Measurements from ENCODE around the gene FEV. TPM values are rescaled to one million over a fixed set of nuclear protein-coding genes. Genes with fewer than 3 reads are reported as not detected.

Gene FEV
- total and polyA plus RNA-seq, 10 donors: not detected

GRCh38 chr2:218992703-218993344 is 7.8 kb upstream of the FEV start:
- Histone ChIP-seq H3K9me3 (no peaks in the 10 kb centered on the region), H3K27ac (no peak overlapping the region), H3K4me1 (peaks cover 17 to 35% (median 25%) of the 10 kb centered on the region in 6 donors), H3K36me3 (no peaks in the 10 kb centered on the region), H3K4me3 (peak overlapping the region in 7 of 8 donors; percentile 22 to 65 (median 37)), H3K27me3 (replicated peaks in 1 of 7) (peaks cover 11 to 100% (median 97%) of the 10 kb centered on the region in 7 donors)
- intact Hi-C loops (cut with DNase I; ENCODE audit: low total_unique reads): no loop called here
- no peak for DNase-seq
- TF ChIP-seq POLR2AphosphoS5 (IDR thresholded peaks at IDR 0.05) (no peak), POLR2A (IDR thresholded peaks at IDR 0.05) (no peak), CTCF (IDR thresholded peaks at IDR 0.05 in 8 of 11, conservative IDR thresholded peaks at IDR 0.05 in 3 of 11) (no peak)
- WGBS, 5 donors: 3 to 5% (median 4%) methylated on average over 10 to 44 of the region's 44 CpGs

GRCh38 chr2:218992196-218992595 is 7.2 kb upstream of the FEV start:
- 11 to 16% (median 13%) methylated on average over 6 to 7 of the region's 7 CpGs for WGBS, 5 donors
- H3K27me3 ChIP-seq (replicated peaks in 1 of 7): peaks cover 12 to 100% (median 100%) of the 10 kb centered on the region in 7 donors
- intact Hi-C loops (cut with DNase I; ENCODE audit: low total_unique reads): no loop called here

GRCh38 chr2:218991674-218992168 is 6.7 kb upstream of the FEV start:
- Histone ChIP-seq H3K4me3 (no peak overlapping the region), H3K9me3 (no peaks in the 10 kb centered on the region), H3K36me3 (no peaks in the 10 kb centered on the region), H3K27ac (no peak overlapping the region), H3K4me1 (peaks cover 17 to 35% (median 25%) of the 10 kb centered on the region in 6 donors), H3K27me3 (replicated peaks in 1 of 7) (peaks cover 16 to 100% (median 100%) of the 10 kb centered on the region in 7 donors)
- intact Hi-C loops (cut with DNase I; ENCODE audit: low total_unique reads): no loop called here
- no peak for TF ChIP-seq POLR2AphosphoS5 (IDR thresholded peaks at IDR 0.05)
- TF ChIP-seq CTCF (IDR thresholded peaks at IDR 0.05 in 8 of 11, conservative IDR thresholded peaks at IDR 0.05 in 3 of 11): no peak
- WGBS, 5 donors: 3 to 17% (median 11%) methylated on average over 12 to 13 of the region's 13 CpGs
- peak; percentile 55 for DNase-seq

More at GRCh38 chr2:218992196-218992595, 7.2 kb upstream of the FEV start:
- Histone ChIP-seq H3K36me3 (no peaks in the 10 kb centered on the region), H3K9me3 (no peaks in the 10 kb centered on the region), H3K27ac (no peak overlapping the region), H3K4me1 (peaks cover 17 to 35% (median 25%) of the 10 kb centered on the region in 6 donors), H3K4me3 (no peak overlapping the region)
- no peak for DNase-seq
- TF ChIP-seq CTCF (IDR thresholded peaks at IDR 0.05 in 8 of 11, conservative IDR thresholded peaks at IDR 0.05 in 3 of 11) (no peak), POLR2A (IDR thresholded peaks at IDR 0.05) (no peak), POLR2AphosphoS5 (IDR thresholded peaks at IDR 0.05) (no peak)

GRCh38 chr2:218990612-218991011 is 5.6 kb upstream of the FEV start:
- H3K4me1 ChIP-seq: peaks cover 11 to 30% (median 18%) of the 10 kb centered on the region in 6 donors
- H3K9me3 ChIP-seq: no peaks in the 10 kb centered on the region
- no peaks in the 10 kb centered on the region for H3K36me3 ChIP-seq
- H3K27ac ChIP-seq: no peak overlapping the region
- H3K27me3 ChIP-seq (replicated peaks in 1 of 7): peaks cover 20 to 100% (median 100%) of the 10 kb centered on the region in 7 donors
- DNase-seq: peak; percentile 12
- H3K4me3 ChIP-seq: no peak overlapping the region
- 10 to 14% (median 12%) methylated on average over 6 of the region's 6 CpGs for WGBS, 5 donors
- intact Hi-C loops (cut with DNase I; ENCODE audit: low total_unique reads): no loop called here
- TF ChIP-seq POLR2AphosphoS5 (IDR thresholded peaks at IDR 0.05) (no peak), POLR2A (IDR thresholded peaks at IDR 0.05) (no peak), CTCF (IDR thresholded peaks at IDR 0.05 in 8 of 11, conservative IDR thresholded peaks at IDR 0.05 in 3 of 11) (no peak)
